HEK293 (cell line): ENCODE data around the gene NCOR2.

Source experiments
- EGR2 ChIP-seq: fragments of 450-650 bp; formaldehyde crosslinking; IDR thresholded peaks from 2 replicates; pipeline ENCODE4 v1.5.1; 2016; ENCODE audit warnings: low read depth, missing biosample characterization, missing genetic modification characterization
- GFI1B ChIP-seq: fragments of 450-650 bp; formaldehyde crosslinking; IDR thresholded peaks from 2 replicates; pipeline ENCODE4 v1.5.1; 2016; ENCODE audit warnings: missing biosample characterization, missing genetic modification characterization
- KLF1 ChIP-seq: fragments of 450-650 bp; formaldehyde crosslinking; IDR thresholded peaks from 2 replicates; pipeline ENCODE4 v1.5.1; 2016; ENCODE audit warnings: missing biosample characterization, missing genetic modification characterization
- KLF16 ChIP-seq: fragments of 450-650 bp; formaldehyde crosslinking; IDR thresholded peaks from 2 replicates; pipeline ENCODE4 v1.5.1; 2017; ENCODE audit warnings: missing biosample characterization, missing genetic modification characterization
- KLF7 ChIP-seq: fragments of 450-650 bp; formaldehyde crosslinking; IDR thresholded peaks from 2 replicates; pipeline ENCODE4 v1.5.1; 2016; ENCODE audit warnings: missing biosample characterization, missing genetic modification characterization, borderline replicate concordance
- MEIS1 ChIP-seq: sonication (generic); formaldehyde crosslinking; IDR thresholded peaks from 2 replicates; pipeline ENCODE4 v1.8.1; 2022; ENCODE audit warnings: missing genetic modification reagents, mild to moderate bottlenecking, borderline replicate concordance
- MYNN ChIP-seq: fragments of 450-650 bp; formaldehyde crosslinking; IDR thresholded peaks from 2 replicates; pipeline ENCODE4 v1.5.1; 2016; ENCODE audit warnings: missing biosample characterization, missing genetic modification characterization, borderline replicate concordance
- SP3 ChIP-seq: fragments of 450-650 bp; formaldehyde crosslinking; IDR thresholded peaks from 2 replicates; pipeline ENCODE4 v1.5.1; 2016; ENCODE audit warnings: missing biosample characterization, missing genetic modification characterization
- WT1 ChIP-seq: fragments of 450-650 bp; formaldehyde crosslinking; IDR thresholded peaks from 2 replicates; pipeline ENCODE4 v1.5.1; 2016; ENCODE audit warnings: missing biosample characterization, missing genetic modification characterization
- ZBTB17 ChIP-seq: fragments of 450-650 bp; formaldehyde crosslinking; IDR thresholded peaks from 2 replicates; pipeline ENCODE4 v1.5.1; 2016; ENCODE audit warnings: missing biosample characterization, missing genetic modification characterization
- ZBTB8A ChIP-seq: fragments of 450-650 bp; formaldehyde crosslinking; IDR thresholded peaks from 2 replicates; pipeline ENCODE4 v1.5.1; 2016; ENCODE audit warnings: missing biosample characterization, missing genetic modification characterization
- ZFP41 ChIP-seq: fragments of 450-650 bp; formaldehyde crosslinking; IDR thresholded peaks from 2 replicates; pipeline ENCODE4 v1.5.1; 2016; ENCODE audit warnings: missing biosample characterization, missing genetic modification characterization, borderline replicate concordance
- ZNF121 ChIP-seq: fragments of 450-650 bp; formaldehyde crosslinking; IDR thresholded peaks from 2 replicates; pipeline ENCODE4 v1.5.1; 2016; ENCODE audit warnings: missing biosample characterization, missing genetic modification characterization
- ZNF302 ChIP-seq: fragments of 450-650 bp; formaldehyde crosslinking; IDR thresholded peaks from 2 replicates; pipeline ENCODE4 v1.5.1; 2016; ENCODE audit warnings: missing biosample characterization, missing genetic modification characterization, low read depth
- ZNF350 ChIP-seq: fragments of 450-650 bp; formaldehyde crosslinking; IDR thresholded peaks from 2 replicates; pipeline ENCODE4 v1.5.0; 2017; ENCODE audit warnings: missing biosample characterization, mild to moderate bottlenecking, missing genetic modification characterization
- ZNF423 ChIP-seq: fragments of 450-650 bp; formaldehyde crosslinking; IDR thresholded peaks from 2 replicates; pipeline ENCODE4 v1.5.1; 2016; ENCODE audit warnings: missing biosample characterization, missing genetic modification characterization
- ZNF433 ChIP-seq: fragments of 450-650 bp; formaldehyde crosslinking; IDR thresholded peaks from 2 replicates; pipeline ENCODE4 v1.5.1; 2016; ENCODE audit warnings: missing biosample characterization, missing genetic modification characterization, low read depth
- ZNF473 ChIP-seq: fragments of 450-650 bp; formaldehyde crosslinking; IDR thresholded peaks from 2 replicates; pipeline ENCODE4 v1.5.1; 2017; ENCODE audit warnings: missing biosample characterization, missing genetic modification characterization
- ZNF585B ChIP-seq: fragments of 450-650 bp; formaldehyde crosslinking; IDR thresholded peaks from 2 replicates; pipeline ENCODE4 v1.5.1; 2016; ENCODE audit warnings: missing biosample characterization, missing genetic modification characterization
- ZNF596 ChIP-seq: fragments of 450-650 bp; IDR thresholded peaks from 2 replicates; pipeline ENCODE4 v1.5.0; 2018; ENCODE audit warnings: missing biosample characterization, mild to moderate bottlenecking, missing genetic modification characterization, moderate library complexity
- ZNF626 ChIP-seq: fragments of 450-650 bp; sonication (Bioruptor Pico); formaldehyde crosslinking; IDR thresholded peaks from 2 replicates; pipeline ENCODE4 v1.5.1; 2018; ENCODE audit warnings: missing biosample characterization, missing genetic modification characterization, inconsistent platforms
- ZNF701 ChIP-seq: fragments of 450-650 bp; formaldehyde crosslinking; IDR thresholded peaks from 2 replicates; pipeline ENCODE4 v1.5.1; 2016; ENCODE audit warnings: missing biosample characterization, missing genetic modification characterization
- ZNF707 ChIP-seq: fragments of 450-650 bp; formaldehyde crosslinking; IDR thresholded peaks from 2 replicates; pipeline ENCODE4 v1.5.1; 2016; ENCODE audit warnings: missing biosample characterization, missing genetic modification characterization
- ZNF747 ChIP-seq: fragments of 450-650 bp; formaldehyde crosslinking; IDR thresholded peaks from 2 replicates; pipeline ENCODE4 v1.5.1; 2016; ENCODE audit warnings: missing biosample characterization, missing genetic modification characterization
- ZNF76 ChIP-seq: fragments of 450-650 bp; formaldehyde crosslinking; IDR thresholded peaks from 2 replicates; pipeline ENCODE4; 2016; ENCODE audit warnings: low read depth, missing biosample characterization, missing genetic modification characterization, borderline replicate concordance
- TF ChIP-seq, protein P1 (sequence below): fragments of 450-650 bp; formaldehyde crosslinking; IDR thresholded peaks from 2 replicates; pipeline ENCODE4 v1.5.1; 2016; ENCODE audit warnings: missing biosample characterization, missing genetic modification characterization
- TF ChIP-seq, protein P2 (sequence below): fragments of 450-650 bp; formaldehyde crosslinking; IDR thresholded peaks from 2 replicates; pipeline ENCODE4 v1.5.1; 2017; ENCODE audit warnings: missing biosample characterization, missing genetic modification characterization
- TF ChIP-seq, protein P3 (sequence below): fragments of 450-650 bp; formaldehyde crosslinking; IDR thresholded peaks from 2 replicates; pipeline ENCODE4 v1.5.1; 2017; ENCODE audit warnings: missing biosample characterization, missing genetic modification characterization
- TF ChIP-seq, protein P4 (sequence below): fragments of 450-650 bp; formaldehyde crosslinking; IDR thresholded peaks from 2 replicates; pipeline ENCODE4 v1.5.0; 2017; ENCODE audit warnings: missing biosample characterization, missing genetic modification characterization, borderline replicate concordance
- TF ChIP-seq, protein P5 (sequence below): fragments of 450-650 bp; formaldehyde crosslinking; IDR thresholded peaks from 2 replicates; pipeline ENCODE4 v1.5.1; 2016; ENCODE audit warnings: missing biosample characterization, missing genetic modification characterization
- TF ChIP-seq, protein P6 (sequence below): fragments of 450-650 bp; formaldehyde crosslinking; IDR thresholded peaks from 2 replicates; pipeline ENCODE4 v1.5.1; 2017; ENCODE audit warnings: missing biosample characterization, missing genetic modification characterization

NCOR2 gene

DNA sequence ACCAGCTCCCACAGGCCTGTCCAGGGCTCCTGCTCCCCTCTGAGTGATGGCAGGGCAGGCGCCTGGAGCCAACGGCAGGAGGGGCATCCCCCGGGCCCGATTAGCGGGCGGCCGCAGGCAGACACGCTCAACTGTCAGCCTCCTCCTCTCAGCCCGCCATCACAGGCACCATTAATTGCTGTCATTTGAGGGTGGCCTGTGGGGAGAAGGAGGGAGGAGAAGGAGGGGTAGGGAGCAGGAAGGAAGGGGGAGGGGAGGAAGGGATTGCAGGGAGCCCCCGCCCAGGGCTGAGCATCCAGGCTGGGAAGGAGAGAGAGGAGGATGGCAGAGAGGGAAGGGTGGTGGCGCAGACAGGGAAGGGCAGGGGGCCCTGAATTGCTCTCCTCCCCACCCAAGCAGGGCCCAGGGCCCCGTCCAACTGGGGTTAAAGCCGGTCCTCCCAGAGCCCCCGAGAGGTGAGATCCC, 36.1 kb downstream of the NCOR2 start (continued):
- TF ChIP-seq, protein P1, sequence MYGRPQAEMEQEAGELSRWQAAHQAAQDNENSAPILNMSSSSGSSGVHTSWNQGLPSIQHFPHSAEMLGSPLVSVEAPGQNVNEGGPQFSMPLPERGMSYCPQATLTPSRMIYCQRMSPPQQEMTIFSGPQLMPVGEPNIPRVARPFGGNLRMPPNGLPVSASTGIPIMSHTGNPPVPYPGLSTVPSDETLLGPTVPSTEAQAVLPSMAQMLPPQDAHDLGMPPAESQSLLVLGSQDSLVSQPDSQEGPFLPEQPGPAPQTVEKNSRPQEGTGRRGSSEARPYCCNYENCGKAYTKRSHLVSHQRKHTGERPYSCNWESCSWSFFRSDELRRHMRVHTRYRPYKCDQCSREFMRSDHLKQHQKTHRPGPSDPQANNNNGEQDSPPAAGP (tag by site-specific recombination) = peak; percentile 93
- no peak for TF ChIP-seq ZNF302 (tag by site-specific recombination)
- TF ChIP-seq, protein P2, sequence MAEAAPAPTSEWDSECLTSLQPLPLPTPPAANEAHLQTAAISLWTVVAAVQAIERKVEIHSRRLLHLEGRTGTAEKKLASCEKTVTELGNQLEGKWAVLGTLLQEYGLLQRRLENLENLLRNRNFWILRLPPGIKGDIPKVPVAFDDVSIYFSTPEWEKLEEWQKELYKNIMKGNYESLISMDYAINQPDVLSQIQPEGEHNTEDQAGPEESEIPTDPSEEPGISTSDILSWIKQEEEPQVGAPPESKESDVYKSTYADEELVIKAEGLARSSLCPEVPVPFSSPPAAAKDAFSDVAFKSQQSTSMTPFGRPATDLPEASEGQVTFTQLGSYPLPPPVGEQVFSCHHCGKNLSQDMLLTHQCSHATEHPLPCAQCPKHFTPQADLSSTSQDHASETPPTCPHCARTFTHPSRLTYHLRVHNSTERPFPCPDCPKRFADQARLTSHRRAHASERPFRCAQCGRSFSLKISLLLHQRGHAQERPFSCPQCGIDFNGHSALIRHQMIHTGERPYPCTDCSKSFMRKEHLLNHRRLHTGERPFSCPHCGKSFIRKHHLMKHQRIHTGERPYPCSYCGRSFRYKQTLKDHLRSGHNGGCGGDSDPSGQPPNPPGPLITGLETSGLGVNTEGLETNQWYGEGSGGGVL (tag by site-specific recombination) = peak; percentile 72
- TF ChIP-seq, protein P3, sequence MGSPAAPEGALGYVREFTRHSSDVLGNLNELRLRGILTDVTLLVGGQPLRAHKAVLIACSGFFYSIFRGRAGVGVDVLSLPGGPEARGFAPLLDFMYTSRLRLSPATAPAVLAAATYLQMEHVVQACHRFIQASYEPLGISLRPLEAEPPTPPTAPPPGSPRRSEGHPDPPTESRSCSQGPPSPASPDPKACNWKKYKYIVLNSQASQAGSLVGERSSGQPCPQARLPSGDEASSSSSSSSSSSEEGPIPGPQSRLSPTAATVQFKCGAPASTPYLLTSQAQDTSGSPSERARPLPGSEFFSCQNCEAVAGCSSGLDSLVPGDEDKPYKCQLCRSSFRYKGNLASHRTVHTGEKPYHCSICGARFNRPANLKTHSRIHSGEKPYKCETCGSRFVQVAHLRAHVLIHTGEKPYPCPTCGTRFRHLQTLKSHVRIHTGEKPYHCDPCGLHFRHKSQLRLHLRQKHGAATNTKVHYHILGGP (tag by site-specific recombination) = no peak
- no peak for TF ChIP-seq ZFP41
- no peak for TF ChIP-seq MYNN (tag by site-specific recombination)
- peak; percentile 57 for TF ChIP-seq EGR2 (tag by site-specific recombination)
- TF ChIP-seq KLF1 (tag by site-specific recombination) = peak; percentile 43; the same call in 1 of the 2 replicates
- TF ChIP-seq ZNF585B (tag by site-specific recombination) = no peak
- TF ChIP-seq ZNF121 (tag by site-specific recombination) = no peak
- TF ChIP-seq, protein P4, sequence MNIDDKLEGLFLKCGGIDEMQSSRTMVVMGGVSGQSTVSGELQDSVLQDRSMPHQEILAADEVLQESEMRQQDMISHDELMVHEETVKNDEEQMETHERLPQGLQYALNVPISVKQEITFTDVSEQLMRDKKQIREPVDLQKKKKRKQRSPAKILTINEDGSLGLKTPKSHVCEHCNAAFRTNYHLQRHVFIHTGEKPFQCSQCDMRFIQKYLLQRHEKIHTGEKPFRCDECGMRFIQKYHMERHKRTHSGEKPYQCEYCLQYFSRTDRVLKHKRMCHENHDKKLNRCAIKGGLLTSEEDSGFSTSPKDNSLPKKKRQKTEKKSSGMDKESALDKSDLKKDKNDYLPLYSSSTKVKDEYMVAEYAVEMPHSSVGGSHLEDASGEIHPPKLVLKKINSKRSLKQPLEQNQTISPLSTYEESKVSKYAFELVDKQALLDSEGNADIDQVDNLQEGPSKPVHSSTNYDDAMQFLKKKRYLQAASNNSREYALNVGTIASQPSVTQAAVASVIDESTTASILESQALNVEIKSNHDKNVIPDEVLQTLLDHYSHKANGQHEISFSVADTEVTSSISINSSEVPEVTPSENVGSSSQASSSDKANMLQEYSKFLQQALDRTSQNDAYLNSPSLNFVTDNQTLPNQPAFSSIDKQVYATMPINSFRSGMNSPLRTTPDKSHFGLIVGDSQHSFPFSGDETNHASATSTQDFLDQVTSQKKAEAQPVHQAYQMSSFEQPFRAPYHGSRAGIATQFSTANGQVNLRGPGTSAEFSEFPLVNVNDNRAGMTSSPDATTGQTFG (tag by site-specific recombination) = no peak
- TF ChIP-seq, protein P5, sequence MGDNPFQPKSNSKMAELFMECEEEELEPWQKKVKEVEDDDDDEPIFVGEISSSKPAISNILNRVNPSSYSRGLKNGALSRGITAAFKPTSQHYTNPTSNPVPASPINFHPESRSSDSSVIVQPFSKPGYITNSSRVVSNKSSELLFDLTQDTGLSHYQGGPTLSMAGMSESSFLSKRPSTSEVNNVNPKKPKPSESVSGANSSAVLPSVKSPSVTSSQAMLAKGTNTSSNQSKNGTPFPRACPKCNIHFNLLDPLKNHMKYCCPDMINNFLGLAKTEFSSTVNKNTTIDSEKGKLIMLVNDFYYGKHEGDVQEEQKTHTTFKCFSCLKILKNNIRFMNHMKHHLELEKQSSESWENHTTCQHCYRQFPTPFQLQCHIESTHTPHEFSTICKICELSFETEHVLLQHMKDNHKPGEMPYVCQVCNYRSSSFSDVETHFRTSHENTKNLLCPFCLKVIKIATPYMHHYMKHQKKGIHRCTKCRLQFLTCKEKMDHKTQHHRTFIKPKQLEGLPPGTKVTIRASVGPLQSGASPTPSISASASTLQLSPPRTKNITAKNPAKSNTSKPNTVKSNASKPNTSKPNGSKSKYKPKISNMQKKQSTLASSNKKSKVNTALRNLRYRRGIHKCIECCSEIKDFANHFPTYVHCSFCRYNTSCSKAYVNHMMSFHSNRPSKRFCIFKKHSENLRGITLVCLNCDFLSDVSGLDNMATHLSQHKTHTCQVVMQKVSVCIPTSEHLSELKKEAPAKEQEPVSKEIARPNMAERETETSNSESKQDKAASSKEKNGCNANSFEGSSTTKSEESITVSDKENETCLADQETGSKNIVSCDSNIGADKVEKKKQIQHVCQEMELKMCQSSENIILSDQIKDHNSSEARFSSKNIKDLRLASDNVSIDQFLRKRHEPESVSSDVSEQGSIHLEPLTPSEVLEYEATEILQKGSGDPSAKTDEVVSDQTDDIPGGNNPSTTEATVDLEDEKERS (tag by site-specific recombination) = no peak
- TF ChIP-seq WT1 (tag by site-specific recombination) = peak; percentile 77
- TF ChIP-seq SP3 (tag by site-specific recombination) = no peak
- TF ChIP-seq, protein P6, sequence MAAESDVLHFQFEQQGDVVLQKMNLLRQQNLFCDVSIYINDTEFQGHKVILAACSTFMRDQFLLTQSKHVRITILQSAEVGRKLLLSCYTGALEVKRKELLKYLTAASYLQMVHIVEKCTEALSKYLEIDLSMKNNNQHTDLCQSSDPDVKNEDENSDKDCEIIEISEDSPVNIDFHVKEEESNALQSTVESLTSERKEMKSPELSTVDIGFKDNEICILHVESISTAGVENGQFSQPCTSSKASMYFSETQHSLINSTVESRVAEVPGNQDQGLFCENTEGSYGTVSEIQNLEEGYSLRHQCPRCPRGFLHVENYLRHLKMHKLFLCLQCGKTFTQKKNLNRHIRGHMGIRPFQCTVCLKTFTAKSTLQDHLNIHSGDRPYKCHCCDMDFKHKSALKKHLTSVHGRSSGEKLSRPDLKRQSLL = no peak
- TF ChIP-seq MEIS1 (CRISPR knock-in tag) = no peak
- TF ChIP-seq KLF16 (tag by site-specific recombination) = no peak
- no peak; the same call in 1 of the 2 replicates for TF ChIP-seq ZNF423
- no peak for TF ChIP-seq GFI1B
- TF ChIP-seq ZNF350 = no peak
- TF ChIP-seq ZBTB8A (tag by site-specific recombination) = peak; percentile 82
- no peak for TF ChIP-seq ZNF473 (tag by site-specific recombination)
- TF ChIP-seq ZNF433 = no peak
- TF ChIP-seq ZBTB17 (tag by site-specific recombination) = peak; percentile 26; the same call in 1 of the 2 replicates
- no peak for TF ChIP-seq KLF7 (tag by site-specific recombination)
- TF ChIP-seq ZNF76 = no peak
- TF ChIP-seq ZNF747 (tag by site-specific recombination) = no peak
- TF ChIP-seq ZNF596 (tag by site-specific recombination) = no peak
- TF ChIP-seq ZNF707 (tag by site-specific recombination) = no peak
- TF ChIP-seq ZNF626 (tag by site-specific recombination) = no peak
- no peak for TF ChIP-seq ZNF701
